Measurements from ENCODE around the gene BHLHA15. TPM values are rescaled to one million over a fixed set of nuclear protein-coding genes. Genes with fewer than 3 reads are reported as not detected.

The BHLHA15 gene
- polyA plus RNA-seq, 1 of the 3 experiments (the other 2 are of a cell fraction): 0.10 TPM

- no peaks in the 10 kb centered on the region for H3K9me2 ChIP-seq
- no peaks in the 10 kb centered on the region for H3K79me2 ChIP-seq (ENCODE audit: insufficient read depth)
- TF ChIP-seq TAF1 (IDR thresholded peaks at IDR 0.05; ENCODE audit: borderline replicate concordance, low read depth, low read length) (no peak), NFIC (IDR thresholded peaks at IDR 0.05; ENCODE audit: borderline replicate concordance) (no peak), RXRA (IDR thresholded peaks at IDR 0.05; ENCODE audit: borderline replicate concordance, low read depth) (no peak), MEF2A (IDR thresholded peaks at IDR 0.05; ENCODE audit: borderline replicate concordance, low read depth) (no peak), USF1 (IDR thresholded peaks at IDR 0.05; ENCODE audit: borderline replicate concordance, low read depth) (no peak)
- DNase-seq: peak; percentile 51
- CTCF ChIA-PET: interaction anchor here (0.7 to 3.4 kb wide), 4 partner anchors 11 to 193 kb away, joined by 3 to 20 read pairs (median 5); no protein-coding TSS in a partner anchor
- no peaks in the 10 kb centered on the region for H3K27me3 ChIP-seq (ENCODE audit: insufficient read depth)
- no peaks in the 10 kb centered on the region for H4K20me1 ChIP-seq (ENCODE audit: insufficient read depth)
- H3K4me1 ChIP-seq (ENCODE audit: control insufficient read depth in 1 of 2, insufficient read depth in 2 of 2, low read depth in 1 of 2, low read length in 1 of 2): peaks cover 0 to 3% of the 10 kb centered on the region in 2 experiments; a peak in 1 of 4 replicates
- no peak overlapping the region; a peak in 1 of 4 replicates for H3K27ac ChIP-seq (ENCODE audit: low read depth in 2 of 2, low read length in 1 of 2)
- POLR2A ChIA-PET: no interaction called here
- H3K4me2 ChIP-seq: no peak overlapping the region
- H3K9ac ChIP-seq: no peak overlapping the region
- no peaks in the 10 kb centered on the region for H3F3A ChIP-seq (replicated peaks; ENCODE audit: insufficient read depth)
- no peaks in the 10 kb centered on the region for H3K9me3 ChIP-seq
- H2AFZ ChIP-seq (ENCODE audit: low read depth): no peak overlapping the region
- no peak overlapping the region for H3K4me3 ChIP-seq (ENCODE audit: low read depth in 2 of 2, low read length in 1 of 2)
- WGBS (ENCODE audit: low lambda C conversion rate): 92% methylated on average over 13 of the region's 25 CpGs
- peaks cover 0 to 5% of the 10 kb centered on the region in 2 experiments for H3K36me3 ChIP-seq (replicated peaks in 1 of 2; ENCODE audit: control insufficient read depth in 1 of 2, insufficient read depth in 2 of 2, low read length in 1 of 2)
Measured at GRCh38 chr7:98213888-98214810, 2.9 kb downstream of the BHLHA15 start.

GRCh38 chr7:98214811-98215321 lies 3.6 kb downstream of the BHLHA15 start:
- Histone ChIP-seq H3K4me3 (ENCODE audit: low read depth in 2 of 2, low read length in 1 of 2) (no peak overlapping the region), H4K20me1 (ENCODE audit: insufficient read depth) (no peaks in the 10 kb centered on the region), H3K27ac (ENCODE audit: low read depth in 2 of 2, low read length in 1 of 2) (no peak overlapping the region), H3K9ac (no peak overlapping the region), H3K9me3 (no peaks in the 10 kb centered on the region), H3K27me3 (ENCODE audit: insufficient read depth) (no peaks in the 10 kb centered on the region), H3K79me2 (ENCODE audit: insufficient read depth) (no peaks in the 10 kb centered on the region), H3K9me2 (no peaks in the 10 kb centered on the region), H3K4me2 (no peak overlapping the region), H2AFZ (ENCODE audit: low read depth) (no peak overlapping the region), H3K4me1 (ENCODE audit: control insufficient read depth in 1 of 2, insufficient read depth in 2 of 2, low read depth in 1 of 2, low read length in 1 of 2) (peaks cover 0 to 3% of the 10 kb centered on the region in 2 experiments; a peak in 1 of 4 replicates), H3F3A (replicated peaks; ENCODE audit: insufficient read depth) (no peaks in the 10 kb centered on the region), H3K36me3 (replicated peaks in 1 of 2; ENCODE audit: control insufficient read depth in 1 of 2, insufficient read depth in 2 of 2, low read length in 1 of 2) (peaks cover 0 to 5% of the 10 kb centered on the region in 2 experiments)
- ChIA-PET CTCF (interaction anchor here (1.5 to 3.4 kb wide), 2 partner anchors 46 to 194 kb away, joined by 7 to 20 read pairs; no protein-coding TSS in a partner anchor), POLR2A (no interaction called here)
- WGBS (ENCODE audit: low lambda C conversion rate): 92% methylated on average over 20 of the region's 27 CpGs
- TF ChIP-seq JUND (IDR thresholded peaks at IDR 0.05): no peak
- TF ChIP-seq TCF12 (IDR thresholded peaks at IDR 0.05): no peak
- no peak for TF ChIP-seq YY1 (IDR thresholded peaks at IDR 0.05; ENCODE audit: low read depth)
- TF ChIP-seq GATA2 (CRISPR knock-in tag; IDR thresholded peaks at IDR 0.05): no peak
- TF ChIP-seq IRF3 (IDR thresholded peaks at IDR 0.05; ENCODE audit: low read depth, low read length): no peak
- no peak for TF ChIP-seq EP300 (IDR thresholded peaks at IDR 0.05; ENCODE audit: borderline replicate concordance in 1 of 2, low read depth in 1 of 2, low read length in 1 of 2)
- TF ChIP-seq NFIC (IDR thresholded peaks at IDR 0.05; ENCODE audit: borderline replicate concordance): no peak
- TF ChIP-seq MEF2A (IDR thresholded peaks at IDR 0.05; ENCODE audit: borderline replicate concordance, low read depth): no peak
- TF ChIP-seq PBX3 (IDR thresholded peaks at IDR 0.05): no peak
- peak; percentile 61 for DNase-seq

Measured in SK-N-SH (cell line).